Placental pericyte (primary cell): Measurements from ENCODE around the gene LAPTM5. TPM values are rescaled to one million over a fixed set of nuclear protein-coding genes. Genes with fewer than 3 reads are reported as not detected.

Source experiments
- small RNA-seq: library from RNA; depleted of rRNA; stranded (forward); fragments of <200 nt; gene quantifications from one replicate; pipeline ENCODE3, GENCODE V24; 2012; ENCODE audit warnings: low replicate concordance
- total RNA-seq: library from RNA; depleted of rRNA; stranded (reverse); fragments of >200 nt; gene quantifications from 2 replicates; pipeline ENCODE4 v1.2.3, GENCODE V29; 2012

Gene LAPTM5, protein sequence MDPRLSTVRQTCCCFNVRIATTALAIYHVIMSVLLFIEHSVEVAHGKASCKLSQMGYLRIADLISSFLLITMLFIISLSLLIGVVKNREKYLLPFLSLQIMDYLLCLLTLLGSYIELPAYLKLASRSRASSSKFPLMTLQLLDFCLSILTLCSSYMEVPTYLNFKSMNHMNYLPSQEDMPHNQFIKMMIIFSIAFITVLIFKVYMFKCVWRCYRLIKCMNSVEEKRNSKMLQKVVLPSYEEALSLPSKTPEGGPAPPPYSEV
- total RNA-seq = 0.43 TPM in 1 of 2 replicates, not detected in the other

GRCh38 chr1:30757352-30758120 is at the start of gene LAPTM5:
Gene LAPTM5, minus strand, starts transcription at chr1:30757774. Its CDS starts 29 bp downstream, at chr1:30757745.

GRCh38 chr1:30723331-30723755 is 34.2 kb downstream of the LAPTM5 start, which contains the start of gene MATN1:
Gene MATN1, minus strand, starts transcription at chr1:30723585. Its CDS starts 34 bp downstream, at chr1:30723551.

Small RNA genes lying within 50 kb of the gene (small RNA-seq; reads per million reads assigned to genes)
- not detected for gene MIR4420

Other genes with a start within 250 kb of the LAPTM5 start
- under 0.01 and 0.44 TPM in 2 replicates for gene MATN1, start 34.2 kb downstream of the LAPTM5 start, total RNA-seq
- gene SDC3, start 151.0 kb upstream of the LAPTM5 start, total RNA-seq = 43.7 and 60.0 TPM in 2 replicates